ENCODE measurements around the gene GXYLT2.
"Not testable (repeated sequence)": the region's sequence is repeated elsewhere in the genome, so short reads cannot be mapped to it uniquely, and the experiment has no call there.

GXYLT2 gene

DNA sequence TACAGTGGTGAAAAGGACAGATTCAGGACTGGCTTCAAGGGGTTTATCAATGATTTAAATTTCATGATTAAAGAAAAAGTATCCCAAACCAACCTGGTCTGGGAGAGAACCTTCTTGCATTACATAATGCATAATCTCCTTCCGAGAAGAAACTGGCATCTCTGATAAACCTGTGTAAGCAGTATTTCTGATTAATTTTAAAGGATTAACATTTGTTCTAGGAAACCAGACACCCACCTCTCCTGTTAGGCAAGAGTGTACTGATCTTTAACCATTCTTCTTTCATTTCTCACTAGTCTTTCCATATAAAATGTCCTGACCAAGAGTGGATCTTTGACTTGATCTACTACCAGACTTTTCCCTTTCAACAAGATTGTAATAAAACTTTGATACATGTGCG is 85.9 kb downstream of the GXYLT2 start:
- no peak for DNase-seq (ENCODE audit: low spot score)

DNA sequence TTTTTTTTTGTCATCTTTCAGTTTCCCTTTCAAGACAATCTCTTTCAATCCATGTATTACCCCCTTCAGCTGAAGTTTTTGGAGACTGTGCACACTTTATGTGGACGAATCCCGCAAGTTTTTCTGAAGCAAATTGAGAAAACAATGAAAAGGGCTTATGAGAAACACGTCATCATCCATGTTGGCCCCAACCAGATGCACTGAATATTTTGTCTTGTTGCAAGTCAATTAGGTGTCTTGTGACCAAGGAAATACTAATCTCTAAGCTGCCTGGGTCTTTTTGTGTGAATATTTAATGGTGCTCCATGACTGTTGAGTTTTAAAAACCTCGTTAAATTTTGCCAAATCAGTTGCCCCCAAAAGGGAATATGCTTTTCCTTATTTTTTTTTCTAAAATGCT is 87.1 kb downstream of the GXYLT2 start:
- no peak for DNase-seq (ENCODE audit: low spot score)

DNA sequence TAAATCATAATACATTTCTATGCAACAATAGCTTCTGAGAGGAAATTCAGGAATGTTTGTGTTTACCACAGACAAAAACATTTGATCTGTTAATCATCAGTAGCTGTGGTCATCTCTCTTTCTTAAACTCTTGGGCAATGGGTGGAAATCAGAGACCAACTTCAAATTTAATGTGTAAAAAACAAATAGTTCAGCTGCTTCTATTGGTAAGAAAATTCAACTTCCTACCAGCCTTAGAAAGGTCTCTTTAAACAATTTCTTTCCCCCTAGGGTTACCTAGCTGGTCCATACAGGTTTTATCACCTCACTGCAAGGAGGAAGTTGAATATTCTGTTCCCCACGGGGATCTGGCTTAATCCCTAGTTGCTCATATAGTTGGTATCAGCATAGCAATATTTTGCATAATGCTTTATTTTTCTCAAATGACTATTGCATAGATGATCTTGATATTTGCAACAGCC is 88.5 kb downstream of the GXYLT2 start:
- DNase-seq (ENCODE audit: low spot score) = no peak

DNA sequence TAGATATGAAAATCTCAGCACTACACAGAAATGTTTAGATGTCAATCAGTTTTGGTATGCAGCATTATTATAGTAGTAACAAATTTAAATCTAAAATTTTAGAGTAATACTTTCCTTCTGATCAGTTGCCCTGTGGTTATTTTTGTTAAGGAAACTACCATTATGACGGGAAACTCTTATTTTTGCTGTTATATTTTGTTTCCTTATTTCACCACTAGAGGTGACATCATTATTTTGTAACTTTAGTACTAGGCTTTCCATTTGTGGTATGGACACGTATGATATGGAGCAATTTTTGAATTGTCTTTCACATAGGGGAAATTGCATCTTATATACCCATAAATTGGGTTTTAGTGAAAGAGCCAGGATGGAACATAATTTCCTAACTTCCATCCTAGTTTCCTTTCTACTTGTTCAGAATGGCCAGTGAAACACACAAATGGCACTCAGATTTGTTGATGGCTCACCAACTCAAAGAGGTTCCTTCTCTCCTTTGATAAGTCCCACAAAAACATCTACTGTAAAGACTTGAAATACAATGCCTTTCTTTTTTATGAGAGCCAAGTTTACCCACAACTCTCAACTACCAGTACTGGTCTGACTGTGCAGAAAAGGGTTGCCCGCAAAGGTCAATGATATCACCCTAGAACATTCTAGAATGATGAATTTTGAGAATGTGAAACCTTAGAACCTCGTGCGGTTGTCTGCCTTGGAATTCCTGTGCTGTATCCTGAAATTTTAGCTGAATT is 89.4 kb downstream of the GXYLT2 start:
- no peak for DNase-seq (ENCODE audit: low spot score)

DNA sequence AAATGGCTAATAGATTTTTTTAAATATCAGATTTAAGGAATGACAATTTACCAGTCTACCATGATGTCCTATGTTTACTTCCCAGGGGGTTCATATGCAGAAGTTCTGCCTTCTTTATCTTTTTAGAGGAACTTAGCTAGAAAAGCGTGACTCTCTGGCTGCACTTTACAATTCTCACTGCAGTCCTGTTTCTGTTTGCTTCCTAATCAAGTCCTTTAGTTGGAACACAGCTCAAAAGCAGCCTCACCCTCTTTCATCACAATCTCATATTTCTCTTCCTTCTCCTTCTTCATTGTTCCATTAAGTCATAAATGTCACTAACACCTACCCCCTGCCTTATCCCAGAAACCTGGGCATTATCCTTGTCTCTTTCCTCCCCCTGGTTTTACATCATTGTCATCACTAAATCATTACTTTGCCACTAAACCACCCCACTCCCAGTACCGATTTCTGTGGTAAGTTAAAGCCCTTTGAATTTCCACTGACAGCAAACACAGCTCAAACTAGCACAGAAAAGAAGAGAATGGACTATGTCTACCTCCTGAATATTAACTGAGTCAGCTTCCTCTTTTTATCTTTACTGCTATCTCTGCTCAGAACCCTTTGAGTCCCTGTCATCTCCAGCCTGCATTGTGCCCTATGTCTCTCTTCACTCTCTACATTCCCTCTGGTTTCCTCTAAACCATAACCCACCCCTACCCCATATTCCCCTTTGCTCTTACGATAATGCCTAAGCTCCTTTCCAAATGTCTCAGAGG is 94.9 kb downstream of the GXYLT2 start:
- DNase-seq (ENCODE audit: low spot score) = no peak

DNA sequence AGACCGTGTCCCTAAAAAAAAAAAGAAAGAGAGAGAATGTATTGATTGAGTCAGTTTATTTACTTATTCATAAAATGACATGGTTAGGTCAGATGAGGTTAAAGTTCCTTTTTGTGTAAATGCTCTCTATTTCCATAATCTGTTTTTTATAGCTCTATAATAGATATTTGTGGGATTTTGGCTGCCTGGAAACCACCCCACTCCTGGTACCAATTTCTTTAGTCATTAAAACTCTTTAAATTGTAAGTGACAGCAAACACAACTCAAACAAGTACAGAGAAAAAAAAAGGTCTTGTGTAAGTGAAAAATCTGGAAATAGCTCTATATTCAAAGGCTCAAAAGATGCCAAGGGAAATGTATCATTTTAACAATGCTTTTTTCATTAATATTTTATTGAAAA is 97.7 kb downstream of the GXYLT2 start:
- DNase-seq (ENCODE audit: low spot score) = no peak

DNA sequence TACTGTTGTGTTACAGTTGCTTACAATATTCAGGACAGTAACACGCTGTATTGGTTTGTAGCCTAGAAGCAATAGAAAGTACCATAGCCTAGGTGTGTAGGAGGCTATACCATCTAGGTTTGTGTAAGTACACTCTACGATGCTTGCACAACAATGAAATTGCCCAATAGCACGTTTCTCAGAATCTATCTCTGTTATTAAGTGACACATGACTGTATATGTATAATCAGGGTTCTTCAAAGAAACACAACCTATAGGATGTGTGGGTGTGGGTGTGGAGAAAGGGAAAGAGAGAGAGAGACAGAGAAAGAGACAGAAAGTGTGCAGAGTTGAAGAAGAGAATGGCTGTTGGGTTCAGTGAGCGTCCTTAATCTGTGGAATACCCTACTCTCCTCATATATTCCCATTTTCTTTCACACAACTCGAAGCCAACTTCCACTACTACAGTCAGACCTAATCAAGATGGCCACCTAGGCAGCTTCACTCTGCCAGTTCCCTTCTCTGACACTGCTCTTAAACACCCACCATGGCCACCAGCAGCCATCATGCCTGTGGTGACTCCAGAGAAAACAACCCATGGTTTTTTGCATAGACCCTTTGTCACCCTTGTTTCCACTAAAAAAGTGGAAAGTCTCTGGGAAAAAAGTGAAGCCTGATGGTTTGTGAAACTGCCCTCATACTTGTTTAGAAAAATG is 103.0 kb downstream of the GXYLT2 start:
- no peak for DNase-seq (ENCODE audit: low spot score)

DNA sequence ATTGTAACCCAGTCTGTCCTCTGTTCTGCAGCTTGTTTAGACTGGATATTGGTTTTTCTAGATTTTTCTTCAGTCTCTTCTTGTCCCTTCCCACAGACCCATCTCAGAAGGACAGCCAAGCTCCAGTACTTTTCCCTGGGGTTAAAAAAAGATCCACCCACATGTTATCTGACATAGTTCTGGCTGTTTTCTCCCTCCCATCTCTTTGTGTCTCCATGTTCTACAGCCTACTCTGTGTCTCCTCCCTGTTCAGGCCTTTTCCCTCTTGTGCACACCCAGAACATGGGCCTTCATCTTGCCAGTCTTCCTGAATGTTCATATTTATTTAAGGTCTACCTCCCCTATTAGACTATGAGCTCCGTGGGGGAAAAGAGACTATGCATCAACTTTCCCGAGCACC is 103.7 kb downstream of the GXYLT2 start:
- DNase-seq (ENCODE audit: low spot score) = no peak

DNA sequence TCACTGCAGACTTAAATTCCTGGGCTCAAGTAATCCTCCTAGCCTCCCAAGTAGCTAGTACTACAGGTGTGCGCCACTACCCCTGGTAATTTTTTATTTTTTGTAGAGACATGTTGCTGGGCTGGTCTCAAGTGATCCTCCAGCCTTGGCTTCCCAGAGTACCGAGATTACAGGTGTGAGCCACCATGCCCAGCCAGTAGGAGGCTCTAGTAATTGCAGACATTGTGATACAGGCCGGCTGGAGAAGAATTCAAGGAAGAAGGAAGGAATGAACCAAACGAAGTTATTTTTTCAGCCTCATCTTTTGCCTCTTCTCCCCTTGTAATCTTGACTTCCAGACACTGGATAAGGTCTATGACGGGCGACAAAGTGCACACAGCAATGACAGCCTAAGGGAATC is 105.5 kb downstream of the GXYLT2 start:
- DNase-seq (ENCODE audit: low spot score) = no peak

DNA sequence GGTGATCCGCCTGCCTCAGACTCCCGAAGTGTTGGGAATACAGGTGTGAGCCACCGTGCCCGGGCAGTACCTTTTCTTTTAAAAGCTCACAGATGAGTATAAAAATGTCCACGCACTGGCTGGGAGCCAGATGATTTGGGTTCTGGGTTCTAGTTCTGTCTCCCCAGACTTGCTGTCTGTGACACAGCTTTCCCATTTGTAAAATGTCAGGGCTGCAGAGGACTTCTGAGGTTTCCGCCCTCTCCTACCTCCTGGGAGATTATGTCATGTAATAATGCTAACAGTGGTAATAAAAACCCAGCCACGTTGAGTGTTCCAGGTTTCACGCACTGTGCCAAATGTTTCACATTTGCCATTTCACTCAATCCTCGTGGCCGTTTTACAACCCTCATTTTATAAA is 107.5 kb downstream of the GXYLT2 start:
- no peak for DNase-seq (ENCODE audit: low spot score)

DNA sequence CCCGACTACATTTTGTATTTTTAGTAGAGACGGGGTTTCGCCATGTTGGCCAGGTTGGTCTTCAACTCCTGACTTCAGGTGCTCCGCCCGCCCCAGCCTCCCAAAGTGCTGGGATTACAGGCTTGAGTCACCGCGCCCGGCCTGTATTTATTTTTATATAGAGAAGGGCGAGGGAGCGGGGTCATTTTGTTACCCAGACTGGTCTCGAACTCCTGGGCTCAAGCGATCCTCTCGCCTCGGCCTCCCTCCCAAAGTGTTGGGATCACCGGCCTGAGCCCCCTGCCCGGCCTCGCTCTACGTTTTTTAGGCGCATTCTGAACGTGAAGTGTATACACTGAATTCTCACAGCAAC is 108.3 kb downstream of the GXYLT2 start:
- no peak for DNase-seq (ENCODE audit: low spot score)

DNA sequence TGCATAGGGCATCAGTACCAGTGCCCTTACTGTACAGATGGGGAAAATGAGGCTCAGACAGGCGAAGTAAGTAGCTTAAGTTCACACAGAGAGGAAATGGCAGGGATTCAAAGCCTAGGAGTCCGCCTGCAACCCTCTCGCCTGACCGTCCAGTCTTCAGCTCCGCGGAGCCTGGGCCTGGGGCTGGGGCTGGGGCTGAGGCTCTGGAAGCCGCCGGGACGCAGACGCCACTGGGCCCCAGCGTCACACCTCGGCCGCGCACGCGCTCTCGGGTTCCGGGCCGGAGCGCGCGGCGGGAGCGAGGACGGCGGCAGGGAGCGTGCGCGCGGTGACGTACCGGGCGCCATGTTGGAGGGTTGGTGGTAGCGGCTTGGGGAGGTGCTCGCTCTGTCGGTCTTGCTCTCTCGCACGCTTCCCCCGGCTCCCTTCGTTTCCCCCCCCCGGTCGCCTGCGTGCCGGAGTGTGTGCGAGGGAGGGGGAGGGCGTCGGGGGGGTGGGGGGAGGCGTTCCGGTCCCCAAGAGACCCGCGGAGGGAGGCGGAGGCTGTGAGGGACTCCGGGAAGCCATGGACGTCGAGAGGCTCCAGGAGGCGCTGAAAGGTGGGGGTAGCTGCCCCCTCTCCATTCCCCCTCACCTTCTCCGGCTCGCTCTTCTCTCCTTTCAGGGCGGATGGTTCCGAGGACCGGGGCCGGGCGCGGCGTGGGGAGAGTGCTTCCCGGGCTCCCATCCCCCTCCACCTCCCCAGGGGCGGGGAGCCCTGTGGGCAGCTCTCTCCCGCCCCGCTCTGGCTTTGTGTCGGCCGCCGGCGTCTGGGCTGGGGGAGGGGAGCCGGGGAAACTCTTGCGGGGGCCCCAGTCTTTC is 108.9 kb downstream of the GXYLT2 start, which contains the start of gene PPP4R2:
PPP4R2 (plus strand) TSS at position 339 of the 861 bp plus-strand sequence; CDS start at position 566, 227 bp downstream.
- DNase-seq (ENCODE audit: low spot score) = peak; percentile 84

DNA sequence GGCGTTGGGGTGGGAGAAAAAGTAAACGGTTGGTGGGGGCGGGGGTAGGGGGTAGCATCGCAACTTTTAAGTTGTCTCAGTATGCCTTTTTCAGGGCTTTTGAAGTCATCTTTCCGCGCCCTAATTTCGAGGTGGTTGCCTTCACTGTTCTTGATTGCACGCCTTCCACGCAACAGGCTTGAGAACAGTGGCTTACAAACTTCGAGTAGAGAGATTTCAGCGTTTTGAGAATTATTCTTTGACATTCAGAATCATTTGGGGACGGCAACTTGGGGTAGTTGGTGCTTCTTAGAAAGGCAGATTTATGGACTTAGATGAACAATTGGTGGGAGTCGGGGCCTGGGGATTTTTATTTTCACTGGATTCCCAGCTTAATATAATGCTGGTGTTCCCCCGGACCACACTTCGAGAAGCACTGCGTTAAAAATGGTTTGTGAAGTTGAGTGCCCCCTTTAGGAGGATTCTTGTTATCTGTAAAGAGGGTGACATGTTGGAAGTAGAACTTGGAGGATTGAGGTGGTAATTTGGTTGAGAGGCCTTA is 109.6 kb downstream of the GXYLT2 start:
- DNase-seq (ENCODE audit: low spot score) = peak; percentile 53

DNA sequence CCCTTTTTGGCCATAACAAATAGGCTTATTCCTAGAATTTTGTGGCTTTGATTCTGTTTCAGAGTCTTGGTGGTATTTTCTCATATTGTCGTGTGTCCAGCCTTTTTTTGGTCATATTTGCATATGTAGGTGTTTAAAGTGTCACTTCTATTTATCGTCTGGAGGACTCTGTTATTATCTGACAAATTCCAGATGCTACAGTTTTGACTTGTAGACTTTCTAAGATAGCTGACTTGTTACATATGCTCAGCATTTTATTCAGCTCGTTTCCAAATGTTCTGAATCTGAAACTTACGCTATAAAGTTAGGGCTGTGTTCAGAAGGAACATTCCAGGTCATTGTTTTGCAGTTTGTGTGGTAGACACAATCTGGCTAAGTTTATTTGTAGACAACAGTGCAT is 110.6 kb downstream of the GXYLT2 start:
- DNase-seq (ENCODE audit: low spot score) = no peak

DNA sequence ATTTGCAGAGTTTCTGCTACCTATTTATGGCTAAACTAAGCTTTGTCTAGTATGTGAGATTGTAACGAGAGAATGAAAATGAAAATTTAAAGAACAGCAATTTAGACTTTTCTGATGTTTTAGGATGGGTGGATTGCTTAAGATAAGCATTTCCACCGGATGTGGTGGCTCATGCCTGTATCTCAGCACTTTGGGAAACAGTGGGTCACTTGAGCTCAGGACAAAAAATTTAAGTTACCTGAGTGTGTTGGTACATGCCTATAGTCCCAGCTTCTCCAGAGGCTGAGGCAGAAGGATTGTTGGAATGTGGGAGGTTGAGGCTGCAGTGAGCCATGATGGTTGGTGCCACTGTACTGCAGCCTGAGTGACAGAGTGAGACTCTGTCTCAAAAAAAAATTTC is 112.1 kb downstream of the GXYLT2 start:
- DNase-seq (ENCODE audit: low spot score) = no peak

DNA sequence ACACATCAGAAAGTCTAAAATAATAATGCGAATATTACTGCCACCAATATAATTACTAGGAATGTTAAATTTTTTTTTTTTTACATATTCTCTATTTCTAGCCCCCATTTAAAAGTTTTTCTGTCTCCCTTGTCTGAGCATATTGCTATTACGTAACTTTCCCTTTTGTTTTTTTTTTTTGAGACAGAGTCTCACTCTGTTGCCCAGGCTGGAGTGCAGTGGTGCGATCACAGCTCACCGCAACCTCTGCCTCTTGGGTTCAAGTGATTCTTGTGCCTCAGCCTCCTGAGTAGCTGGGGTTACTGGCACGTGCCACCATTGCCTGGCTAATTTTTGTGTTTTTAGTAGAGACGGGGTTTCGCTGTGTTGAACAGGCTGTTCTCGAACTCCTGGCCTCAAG is 115.2 kb downstream of the GXYLT2 start:
- not testable (repeated sequence) for DNase-seq (ENCODE audit: low spot score)

DNA sequence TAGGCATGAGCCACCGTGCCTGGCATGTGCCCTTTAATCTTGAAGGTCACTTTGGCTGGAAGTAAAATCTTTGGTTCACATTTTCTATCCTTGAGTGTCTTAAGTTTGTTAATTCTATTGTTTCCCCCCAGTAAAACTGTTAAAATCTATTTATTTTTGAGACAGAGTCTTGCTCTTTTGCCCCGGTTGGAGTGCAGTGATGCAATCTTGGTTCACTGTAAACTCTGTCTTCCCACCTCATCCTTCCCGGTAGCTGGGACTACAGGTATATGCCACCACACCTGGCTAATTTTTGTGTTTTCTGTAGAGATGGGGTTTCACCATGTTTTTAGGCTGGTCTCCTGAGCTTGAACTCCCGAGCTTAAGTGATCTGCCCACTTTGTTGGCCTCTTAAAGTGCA is 116.5 kb downstream of the GXYLT2 start:
- no peak for DNase-seq (ENCODE audit: low spot score)

DNA sequence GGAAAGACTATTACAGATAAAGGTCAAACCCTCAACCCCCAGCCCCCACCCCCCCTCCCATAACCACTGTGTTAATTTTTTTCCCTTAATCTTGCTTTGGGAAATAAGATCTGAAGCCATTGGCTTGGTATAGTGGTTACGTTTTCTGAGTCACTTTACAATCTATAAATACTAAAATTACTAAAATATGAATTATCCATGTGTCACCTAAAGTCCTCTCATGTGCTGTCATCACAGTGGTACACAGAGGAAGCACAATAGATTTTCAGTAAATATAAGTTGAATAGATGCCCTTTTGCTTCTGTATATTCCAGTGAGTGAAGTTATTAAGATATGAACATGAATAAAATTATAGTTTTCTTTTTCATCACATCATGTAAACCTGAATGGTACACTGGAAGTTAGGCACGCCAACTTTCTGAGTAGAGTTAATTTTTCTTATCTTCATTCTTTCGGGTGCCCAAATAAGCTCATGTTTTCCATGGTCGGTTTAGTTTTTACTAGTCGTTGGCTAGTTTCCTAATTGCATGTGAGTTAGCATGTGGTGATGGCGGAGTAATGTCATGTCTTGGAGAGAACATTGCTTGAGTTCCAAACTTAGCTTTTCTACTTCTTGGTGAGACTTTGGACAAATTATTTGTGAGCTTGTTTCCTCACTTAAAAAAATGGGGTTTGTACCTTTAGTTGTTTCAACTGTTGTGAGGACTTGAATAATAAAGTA is 120.3 kb downstream of the GXYLT2 start:
- no peak for DNase-seq (ENCODE audit: low spot score)

DNA sequence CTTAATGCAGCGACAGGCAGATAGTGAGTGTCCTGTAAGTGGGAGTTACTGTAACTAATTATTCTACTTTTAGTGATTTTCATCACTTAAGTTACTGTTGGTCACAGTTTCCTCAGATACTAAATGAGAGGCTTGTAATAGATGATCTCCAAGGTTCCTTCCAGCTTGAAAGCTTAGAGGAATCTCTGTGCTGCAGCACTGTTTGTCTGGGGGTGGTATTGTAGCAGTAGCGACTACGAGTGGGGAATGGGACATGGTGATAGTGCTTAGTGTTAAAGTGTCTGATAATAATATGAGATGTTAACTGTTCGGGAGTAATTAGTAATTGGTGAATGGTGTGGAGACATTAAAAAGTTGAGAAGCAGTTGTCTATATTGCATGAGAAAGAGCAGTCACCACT is 121.2 kb downstream of the GXYLT2 start:
- DNase-seq (ENCODE audit: low spot score) = no peak

DNA sequence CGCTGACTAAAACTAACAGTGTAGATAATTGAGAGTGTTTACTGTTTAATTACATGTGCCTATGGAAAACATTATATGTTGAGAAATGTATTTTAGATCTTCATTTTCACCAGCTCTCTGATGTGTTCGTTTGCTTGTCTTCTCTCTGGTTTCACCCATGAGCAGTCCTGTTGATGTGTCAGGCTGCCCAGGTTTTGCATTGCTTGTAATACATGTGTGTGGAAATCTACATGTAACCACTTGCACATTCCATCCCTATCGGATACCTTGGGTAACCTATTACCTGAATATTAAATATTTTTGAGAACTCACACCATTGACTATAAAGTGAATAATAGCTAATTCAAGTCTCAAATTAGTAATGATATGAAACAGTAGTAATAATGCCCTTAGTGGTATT is 121.9 kb downstream of the GXYLT2 start:
- DNase-seq (ENCODE audit: low spot score) = no peak

DNA sequence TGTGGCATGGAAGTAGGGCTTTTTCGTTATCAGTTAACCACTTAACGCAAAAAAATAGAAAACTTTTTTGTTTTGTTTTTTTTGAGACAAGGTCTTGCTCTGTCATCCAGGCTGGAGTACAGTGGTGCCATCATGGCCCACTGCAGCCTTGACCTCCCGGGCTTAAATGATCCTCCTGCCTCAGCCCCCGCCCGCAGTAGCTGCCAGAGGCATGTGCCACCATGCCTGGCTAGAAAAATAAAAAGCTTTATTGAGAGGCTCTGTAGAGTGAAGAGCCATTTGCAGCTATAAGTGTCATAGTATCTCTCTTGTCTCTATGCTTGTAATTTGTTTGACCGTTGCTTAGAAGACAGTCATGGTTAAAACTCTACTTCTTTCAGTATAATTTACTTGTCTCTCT is 122.3 kb downstream of the GXYLT2 start:
- DNase-seq (ENCODE audit: low spot score) = no peak
